Measurements from ENCODE around the gene STK26. TPM values are rescaled to one million over a fixed set of nuclear protein-coding genes. Genes with fewer than 3 reads are reported as not detected.

The STK26 gene
- total and polyA plus RNA-seq, 2 donors (not counting 3 experiments of a cell fraction or from before 2014, with no cell fraction given): 0.87 to 3.7 TPM

DNA sequence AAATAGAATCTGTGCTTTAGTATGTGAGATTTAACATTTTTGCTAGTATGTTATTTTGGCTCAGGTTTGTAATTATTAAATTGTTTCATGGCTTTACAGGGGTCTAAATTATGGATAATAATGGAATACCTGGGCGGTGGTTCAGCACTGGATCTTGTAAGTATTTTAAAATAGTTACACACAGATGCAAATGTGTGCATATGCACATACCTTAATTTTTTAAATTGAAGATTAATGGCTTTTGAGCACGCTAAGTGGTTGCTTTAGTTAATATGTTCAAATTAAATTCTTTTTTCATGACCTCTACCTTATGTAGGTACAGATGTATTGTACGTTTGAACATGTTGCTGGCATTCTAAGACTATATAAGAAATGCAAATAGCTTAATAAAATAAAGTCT lies 40.2 kb downstream of the STK26 start:
- Histone ChIP-seq H3K27me3 (ENCODE audit: control insufficient read depth in 2 of 2, insufficient read depth in 2 of 2, low read length in 2 of 2) (no peaks in the 10 kb centered on the region), H3K4me1 (ENCODE audit: control insufficient read depth, extremely low read depth, insufficient read depth, low read length) (no peaks in the 10 kb centered on the region), H3K9me1 (replicated peaks; ENCODE audit: control insufficient read depth, extremely low read depth, insufficient read depth, low read length) (no peaks in the 10 kb centered on the region), H3K4me3 (replicated peaks in 1 of 3; ENCODE audit: insufficient read depth in 1 of 3, low read depth in 1 of 3, low read length in 3 of 3) (no peak overlapping the region), H3K27ac (ENCODE audit: insufficient read depth, low read depth, low read length) (no peak overlapping the region), H3K9me3 (replicated peaks; ENCODE audit: control insufficient read depth, insufficient read depth, low read length) (no peaks in the 10 kb centered on the region), H3K9ac (replicated peaks; ENCODE audit: extremely low read depth, insufficient read depth, low read length) (no peak overlapping the region), H2AFZ (ENCODE audit: low read depth, low read length) (no peak overlapping the region), H3K79me2 (ENCODE audit: control insufficient read depth, insufficient read depth, low read length) (no peaks in the 10 kb centered on the region), H3K4me2 (ENCODE audit: insufficient read depth, low read length) (no peak overlapping the region), H4K20me1 (replicated peaks; ENCODE audit: control insufficient read depth, extremely low read depth, insufficient read depth, low read length) (no peaks in the 10 kb centered on the region), H3K36me3 (ENCODE audit: control insufficient read depth in 2 of 2, extremely low read depth in 1 of 2, insufficient read depth in 2 of 2, low read length in 2 of 2) (no peaks in the 10 kb centered on the region)
- ChIA-PET CTCF (interaction anchor here (1.1 to 1.2 kb wide), 2 partner anchors 218 to 221 kb away, joined by 3 read pairs; no protein-coding TSS in a partner anchor), POLR2A (no interaction called here)
- TF ChIP-seq POLR2A (IDR thresholded peaks at IDR 0.05; ENCODE audit: low read depth, low read length) (no peak), POLR2AphosphoS5 (IDR thresholded peaks at IDR 0.05; ENCODE audit: insufficient read depth, low read depth, low read length) (no peak), MYC (IDR thresholded peaks at IDR 0.05; ENCODE audit: low read depth, low read length) (no peak)
- DNase-seq (ENCODE audit: low read depth, low spot score) (no peak), FAIRE-seq (no peak)
- no TSS peak for BruUV-seq (replicated peaks)
- dilution Hi-C loops (cut with MboI; ENCODE audit: extremely low pct_ligation_motif_present, low sequenced_read_pairs) (no loop called here), intact Hi-C loops (cut with micrococcal nuclease) (no loop called here)

DNA sequence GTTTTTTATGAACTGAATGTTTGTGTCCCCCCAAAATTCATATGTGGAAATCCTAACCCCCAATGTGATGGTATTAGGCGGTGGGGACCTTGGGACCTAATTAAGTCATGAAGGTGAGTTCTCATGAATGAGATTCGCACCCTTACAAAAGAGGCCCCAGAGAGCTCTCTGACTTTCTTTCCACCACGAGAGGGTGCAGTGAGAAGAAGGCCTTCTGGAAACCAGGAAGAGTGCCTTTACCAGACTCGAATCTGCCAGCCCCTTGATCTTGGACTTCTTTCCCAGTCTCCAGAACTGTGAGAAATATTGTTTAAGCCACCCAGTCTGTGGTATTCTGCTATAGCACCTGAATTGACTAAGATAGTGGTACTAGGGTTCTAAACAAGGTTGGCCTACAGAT lies 40.8 kb downstream of the STK26 start:
- H3K27ac ChIP-seq (ENCODE audit: insufficient read depth, low read depth, low read length): no peak overlapping the region
- H2AFZ ChIP-seq (ENCODE audit: low read depth, low read length): no peak overlapping the region
- TF ChIP-seq GATA2 (IDR thresholded peaks at IDR 0.05; ENCODE audit: insufficient read depth, insufficient read length, low read depth, low read length) (no peak), CTCF (IDR thresholded peaks at IDR 0.05; ENCODE audit: extremely low read depth in 1 of 2, insufficient read depth in 1 of 2, low read depth in 1 of 2, low read length in 2 of 2) (no peak), JUN (IDR thresholded peaks at IDR 0.05; ENCODE audit: borderline replicate concordance, insufficient read depth, insufficient read length, low read depth) (no peak), MYC (IDR thresholded peaks at IDR 0.05; ENCODE audit: low read depth, low read length) (no peak), POLR2AphosphoS5 (IDR thresholded peaks at IDR 0.05; ENCODE audit: insufficient read depth, low read depth, low read length) (no peak), FOS (IDR thresholded peaks at IDR 0.05; ENCODE audit: borderline replicate concordance, insufficient read depth, low read length) (no peak), POLR2A (IDR thresholded peaks at IDR 0.05; ENCODE audit: low read depth, low read length) (no peak)
- H3K4me1 ChIP-seq (ENCODE audit: control insufficient read depth, extremely low read depth, insufficient read depth, low read length): no peaks in the 10 kb centered on the region
- no peaks in the 10 kb centered on the region for H3K9me3 ChIP-seq (replicated peaks; ENCODE audit: control insufficient read depth, insufficient read depth, low read length)
- no peak overlapping the region for H3K9ac ChIP-seq (replicated peaks; ENCODE audit: extremely low read depth, insufficient read depth, low read length)
- CTCF ChIA-PET: no interaction called here
- DNase-seq (ENCODE audit: low read depth, low spot score) (no peak), FAIRE-seq (no peak)
- H3K27me3 ChIP-seq (ENCODE audit: control insufficient read depth in 2 of 2, insufficient read depth in 2 of 2, low read length in 2 of 2): no peaks in the 10 kb centered on the region
- no TSS peak for BruUV-seq (replicated peaks)
- no peaks in the 10 kb centered on the region for H3K79me2 ChIP-seq (ENCODE audit: control insufficient read depth, insufficient read depth, low read length)
- POLR2A ChIA-PET: no interaction called here
- intact Hi-C loops (cut with micrococcal nuclease) (no loop called here), dilution Hi-C loops (cut with MboI; ENCODE audit: extremely low pct_ligation_motif_present, low sequenced_read_pairs) (no loop called here)
- no peaks in the 10 kb centered on the region for H3K9me1 ChIP-seq (replicated peaks; ENCODE audit: control insufficient read depth, extremely low read depth, insufficient read depth, low read length)
- no peaks in the 10 kb centered on the region for H4K20me1 ChIP-seq (replicated peaks; ENCODE audit: control insufficient read depth, extremely low read depth, insufficient read depth, low read length)
- no peaks in the 10 kb centered on the region for H3K36me3 ChIP-seq (ENCODE audit: control insufficient read depth in 2 of 2, extremely low read depth in 1 of 2, insufficient read depth in 2 of 2, low read length in 2 of 2)
- H3K4me2 ChIP-seq (ENCODE audit: insufficient read depth, low read length): no peak overlapping the region
- no peak overlapping the region for H3K4me3 ChIP-seq (replicated peaks in 1 of 3; ENCODE audit: insufficient read depth in 1 of 3, low read depth in 1 of 3, low read length in 3 of 3)

Measured in endothelial cell of umbilical vein (primary cell).